Stimulated activated CD4-positive, alpha-beta T cell treated with anti-CD3 and anti-CD28 coated beads, Interleukin-2, amount 100 ng/mL, for 24 hours (primary cell): Measurements from ENCODE around the gene SYNPO2.
A peak's percentile ranks its signal among the peaks of the same experiment; 100 is the strongest.
"Not testable (repeated sequence)": the region's sequence is repeated elsewhere in the genome, so short reads cannot be mapped to it uniquely, and the experiment has no call there.

Experiments
- DNase-seq, 2 donors: peaks; one replicate each; pipeline ENCODE4 v3.0.0-alpha.2; 2020

Gene SYNPO2

GRCh38 chr4:118981171-118981838, 92.7 kb downstream of the SYNPO2 start:
- DNase-seq = no peak

DNA sequence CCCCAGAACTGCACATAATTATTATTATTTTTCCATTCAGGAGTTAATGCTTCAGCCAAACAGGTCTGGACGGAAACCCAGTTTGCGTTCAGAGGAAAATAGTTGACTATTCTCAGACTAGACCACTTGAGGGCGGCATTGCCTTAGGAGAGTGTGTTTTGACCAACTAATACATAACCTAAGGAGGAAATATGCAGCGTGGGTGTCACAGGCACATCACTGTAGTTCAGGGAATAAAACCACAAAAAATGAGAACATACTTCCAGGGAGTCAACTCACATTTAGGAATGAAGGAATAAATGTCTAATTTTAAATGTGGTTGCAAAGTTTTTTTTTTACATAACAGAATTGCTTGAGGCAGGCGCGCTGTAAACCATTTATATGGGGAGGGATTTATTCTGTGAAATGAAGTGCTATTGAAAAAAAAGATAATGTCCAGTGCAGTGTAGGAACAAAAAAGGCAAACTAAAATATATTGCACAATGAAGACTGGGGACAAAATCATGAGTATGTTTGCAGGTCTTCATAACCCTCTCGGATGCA, 93.3 kb downstream of the SYNPO2 start:
- DNase-seq = peak; percentile 49

GRCh38 chr4:118983293-118983692, 94.6 kb downstream of the SYNPO2 start:
- DNase-seq = no peak

DNA sequence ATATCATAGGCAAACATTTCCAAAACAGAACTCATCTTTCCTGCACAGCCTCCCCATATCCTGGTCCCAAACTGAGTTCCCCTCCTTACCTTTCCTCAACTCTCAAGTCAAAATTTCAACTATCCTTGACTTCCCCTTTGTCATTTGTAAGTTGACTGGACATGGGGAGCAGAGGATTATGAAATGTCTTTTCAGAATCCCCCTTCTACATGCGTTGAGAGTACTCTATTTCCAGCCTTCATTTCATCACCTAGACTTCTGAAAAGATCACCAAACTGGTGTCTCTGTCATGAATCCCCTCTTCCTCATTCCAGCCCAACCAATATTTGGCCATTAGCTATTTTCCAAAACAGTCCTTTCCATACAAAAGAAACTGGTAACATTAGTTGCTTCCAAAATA, 95.2 kb downstream of the SYNPO2 start:
- DNase-seq = no peak

GRCh38 chr4:118985170-118986000, 96.7 kb downstream of the SYNPO2 start:
- DNase-seq = no peak

- DNase-seq = no peak
These were observed 99.4 kb downstream of the SYNPO2 start for GRCh38 chr4:118987959-118988634.

DNA sequence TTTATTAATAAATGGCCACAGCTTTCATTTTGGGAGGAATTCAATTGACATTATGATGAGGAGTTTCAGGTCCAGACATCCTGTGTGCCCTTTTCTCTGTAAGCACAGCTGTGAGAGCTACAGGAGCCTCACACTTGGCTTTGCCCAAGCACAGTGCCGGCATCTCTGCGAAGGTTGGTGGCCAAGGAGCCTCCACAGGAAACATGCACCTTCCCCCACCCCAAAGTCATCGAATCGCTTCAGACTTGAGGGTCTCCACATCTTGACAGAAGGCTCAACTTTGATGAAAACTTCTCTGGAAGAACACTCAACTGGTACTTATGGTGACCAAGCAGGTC, 100.0 kb downstream of the SYNPO2 start:
- no peak for DNase-seq

DNA sequence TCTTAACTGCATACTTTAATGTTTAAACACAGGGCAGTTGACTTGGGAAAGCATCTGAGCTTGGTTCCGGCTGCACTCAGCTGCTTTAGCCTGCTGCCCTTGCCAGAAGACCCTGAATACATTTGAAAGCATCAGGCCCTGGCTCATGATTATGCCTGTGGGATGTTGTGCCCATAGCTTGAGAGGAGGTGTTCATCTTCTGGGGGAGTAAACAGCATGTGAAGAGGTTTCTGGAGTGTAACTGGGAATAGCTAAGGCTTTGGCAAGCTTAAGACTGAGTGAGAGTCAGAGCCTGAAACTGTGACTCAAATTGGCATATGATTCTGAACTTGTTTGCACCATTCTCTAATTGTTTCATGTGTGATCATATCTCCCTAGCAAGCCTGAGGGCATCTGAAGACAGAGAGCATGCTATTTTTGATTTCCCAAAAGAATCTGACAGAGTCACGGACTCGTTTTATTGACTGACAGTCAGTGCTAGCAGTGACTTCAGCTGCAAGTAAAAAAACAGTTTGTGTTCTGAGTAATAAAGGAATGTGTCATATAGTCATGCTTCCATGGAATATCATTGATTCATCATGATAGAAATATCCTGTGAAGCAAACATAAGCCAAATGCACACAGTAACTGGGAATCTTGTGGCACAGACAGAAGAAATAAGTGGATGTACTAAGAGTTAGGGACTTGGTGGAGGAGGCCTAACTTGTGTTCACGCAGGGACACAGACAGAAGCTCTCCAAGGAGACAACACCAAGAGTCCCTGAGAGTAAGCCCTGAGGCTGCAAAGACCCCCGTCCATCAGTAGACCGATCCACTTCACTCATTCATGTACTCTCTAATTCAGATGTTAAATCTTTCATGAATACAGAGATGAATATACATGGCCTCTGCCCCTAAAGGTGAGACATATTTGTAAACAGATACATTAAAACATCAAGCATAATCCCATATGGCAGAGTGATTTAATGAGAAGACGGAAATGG, 100.7 kb downstream of the SYNPO2 start:
- no peak for DNase-seq

GRCh38 chr4:118991686-118992085, 103.0 kb downstream of the SYNPO2 start:
- no peak for DNase-seq

GRCh38 chr4:118992149-118992548, 103.5 kb downstream of the SYNPO2 start:
- DNase-seq = no peak

- no peak for DNase-seq
These were observed 104.7 kb downstream of the SYNPO2 start for GRCh38 chr4:118993333-118993732.

DNA sequence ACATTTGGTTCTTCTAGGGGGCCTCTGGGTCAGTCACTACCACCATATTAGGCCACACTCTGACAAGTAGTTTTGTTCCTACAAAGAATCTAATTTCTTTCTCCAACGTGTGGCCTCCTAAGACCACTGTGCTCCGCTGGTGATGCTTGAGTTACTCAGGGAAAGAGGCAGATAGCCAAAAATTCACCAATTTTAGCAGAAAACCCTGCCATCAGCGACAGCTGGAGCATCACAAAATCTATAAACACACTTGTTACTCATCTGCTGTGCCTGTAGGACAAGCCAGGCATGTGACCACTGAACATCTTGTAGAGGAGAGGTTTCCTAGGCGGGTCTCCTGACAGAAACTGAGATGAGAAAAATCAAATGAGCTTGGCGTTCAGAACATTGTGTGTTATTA, 105.4 kb downstream of the SYNPO2 start:
- no peak for DNase-seq

DNA sequence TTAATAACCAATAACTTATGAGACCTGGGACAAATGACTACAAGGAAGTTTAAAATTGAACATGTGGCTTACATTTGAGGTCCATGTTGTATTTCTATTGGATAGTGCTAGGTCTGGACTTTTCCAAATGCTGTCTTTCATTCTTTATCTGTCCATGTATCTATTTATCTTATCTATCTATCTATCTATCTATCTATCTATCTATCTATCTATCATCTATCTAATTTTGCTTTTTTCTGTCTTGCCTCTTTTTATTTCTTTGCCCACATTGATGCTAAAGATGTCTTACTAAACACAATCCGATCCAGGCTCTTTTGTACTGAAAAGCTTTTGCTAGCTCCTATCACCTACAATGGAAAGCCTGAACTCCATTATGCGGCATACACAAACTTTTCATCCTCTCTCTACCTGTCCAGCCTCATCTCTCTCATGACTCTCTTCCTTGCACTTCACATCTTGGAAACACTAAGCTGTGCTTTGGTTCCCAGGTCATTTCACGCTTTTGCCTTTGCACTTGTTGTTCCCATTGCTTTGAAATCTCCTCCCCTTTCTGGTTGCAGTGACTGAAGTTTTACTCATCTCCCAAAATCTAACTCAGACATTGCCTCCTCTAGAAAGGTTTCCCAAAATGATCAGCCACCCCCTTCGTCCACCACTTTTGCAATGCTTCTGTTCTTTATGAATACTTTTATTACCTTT, 107.2 kb downstream of the SYNPO2 start:
- no peak for DNase-seq

DNA sequence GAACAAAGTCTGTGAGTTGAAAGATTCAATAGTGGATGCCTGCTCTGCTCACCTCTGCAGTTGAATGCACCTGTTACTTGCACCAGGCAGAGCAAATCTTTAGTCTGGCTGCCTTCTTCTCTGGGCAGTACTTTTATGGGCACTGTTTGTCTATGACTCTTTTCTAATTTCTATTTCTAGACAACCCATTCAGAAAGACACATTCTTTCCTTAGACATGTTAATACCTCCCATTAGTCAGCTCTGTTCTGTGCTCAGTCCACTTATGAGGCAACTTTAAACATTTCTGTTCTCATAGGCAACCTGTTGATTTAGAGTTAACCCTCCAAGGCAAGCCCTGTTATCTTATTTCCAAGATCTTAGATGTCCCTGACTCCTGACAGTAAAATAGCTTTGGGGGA, 108.9 kb downstream of the SYNPO2 start:
- DNase-seq = no peak

DNA sequence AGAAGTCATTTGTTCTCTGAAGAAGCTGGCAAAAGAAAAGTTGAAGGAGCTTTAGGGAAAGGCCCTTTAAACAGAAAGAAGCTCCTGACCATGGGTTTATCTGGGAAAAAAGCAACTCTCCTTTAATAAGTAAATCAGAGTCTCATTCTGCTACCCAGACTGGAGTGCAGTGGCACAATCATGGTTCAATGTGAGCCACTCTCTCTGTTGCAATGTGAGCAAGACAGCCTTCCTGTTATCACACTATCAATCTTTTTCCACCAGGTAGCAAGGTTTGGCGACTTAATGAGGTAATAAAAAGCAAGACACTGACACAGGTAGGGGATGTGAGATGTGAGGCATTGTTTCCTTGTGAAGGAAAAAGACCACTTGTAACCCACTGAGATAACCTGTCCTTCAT, 111.3 kb downstream of the SYNPO2 start:
- DNase-seq = no peak

- no peak for DNase-seq
These were observed 111.7 kb downstream of the SYNPO2 start for GRCh38 chr4:119000400-119000799.

GRCh38 chr4:119002476-119002875, 113.8 kb downstream of the SYNPO2 start:
- no peak for DNase-seq

DNA sequence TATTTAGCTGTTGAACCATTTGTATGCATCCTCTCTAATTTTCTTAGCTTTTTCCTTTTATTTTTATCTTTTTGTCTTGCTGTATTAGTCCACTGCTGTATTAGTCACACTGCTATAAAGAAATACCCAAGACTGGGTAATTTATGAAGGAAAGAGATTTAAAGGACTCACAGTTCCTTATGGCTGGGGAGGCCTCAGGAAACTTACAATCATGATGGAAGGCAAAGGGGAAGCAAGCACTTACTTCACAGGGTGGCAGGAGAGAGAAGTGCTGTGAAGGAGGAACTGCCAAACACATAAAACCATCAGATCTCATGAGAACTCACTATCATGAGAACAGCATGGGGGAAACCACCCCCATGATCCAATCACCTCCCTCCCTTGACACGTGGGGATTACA, 114.3 kb downstream of the SYNPO2 start:
- not testable (repeated sequence) for DNase-seq

- DNase-seq = no peak
These were observed 117.3 kb downstream of the SYNPO2 start for GRCh38 chr4:119005928-119006460.

- no peak for DNase-seq
These were observed 120.1 kb downstream of the SYNPO2 start for GRCh38 chr4:119008761-119009160.

DNA sequence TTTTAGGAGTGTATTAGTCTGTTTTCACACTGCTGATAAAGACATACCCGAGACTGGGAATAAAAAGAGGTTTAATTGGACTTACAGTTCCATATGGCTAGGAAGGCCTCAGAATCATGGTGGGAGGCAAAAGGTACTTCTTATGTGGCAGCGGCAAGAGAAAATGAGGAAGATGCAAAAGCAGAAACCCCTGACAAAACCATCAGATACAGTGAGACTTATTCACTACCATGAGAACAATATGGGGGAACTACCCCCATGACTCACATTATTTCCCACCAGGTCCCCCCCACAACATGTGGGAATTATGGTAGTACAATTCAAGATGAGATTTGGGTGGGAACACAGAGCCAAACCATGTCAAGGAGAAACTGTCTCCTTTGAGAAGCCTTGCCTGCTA, 121.6 kb downstream of the SYNPO2 start:
- not testable (repeated sequence) for DNase-seq
